Measurements from ENCODE around the gene KCNG2.

KCNG2 gene

DNA sequence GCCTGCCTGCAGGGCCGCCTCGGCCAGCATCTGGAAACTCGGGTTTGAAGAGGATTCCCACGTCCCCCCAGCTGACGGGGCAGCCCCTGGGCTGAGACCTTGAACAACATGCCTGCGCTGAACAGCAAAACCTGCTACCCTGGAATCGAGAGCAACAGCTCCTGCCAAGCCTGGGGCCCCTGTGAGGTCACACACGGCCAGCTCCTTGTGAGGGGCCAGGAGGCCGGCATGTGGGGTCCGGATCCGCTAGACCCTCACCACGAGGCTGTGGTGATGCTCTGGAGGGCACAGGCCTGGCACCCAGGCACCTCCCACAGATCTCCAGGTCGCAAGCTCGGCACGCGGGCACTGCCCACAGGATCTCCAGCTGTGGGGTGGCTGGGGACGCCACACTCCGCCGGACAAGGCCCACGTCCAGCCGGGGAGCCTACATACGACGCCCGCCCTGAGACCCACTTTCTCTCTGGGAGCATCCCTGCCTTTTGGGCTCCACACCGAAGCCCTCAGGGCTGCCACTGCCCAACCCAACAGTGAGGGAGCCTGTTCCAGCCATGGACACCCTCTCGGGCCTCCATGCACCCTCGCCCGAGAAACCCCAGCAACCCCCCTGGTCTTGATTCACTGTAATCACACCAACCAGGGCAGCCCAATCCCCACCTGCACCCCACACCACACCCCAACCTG lies 119.6 kb downstream of the KCNG2 start:
- peaks cover 18% of the 10 kb centered on the region; the same call in 1 of the 2 replicates for H4K20me1 ChIP-seq (ENCODE audit: insufficient read depth, low read length)
- peaks cover 62% of the 10 kb centered on the region for H3K36me3 ChIP-seq (replicated peaks; ENCODE audit: low read depth, low read length)
- no peak overlapping the region for H3K4me2 ChIP-seq (ENCODE audit: low read length)
- H3K79me2 ChIP-seq (ENCODE audit: low read length) = peaks cover 19% of the 10 kb centered on the region
- H3K9ac ChIP-seq (ENCODE audit: low read length) = no peak overlapping the region
- no peak overlapping the region for H3K27ac ChIP-seq (ENCODE audit: low read length)
- TF ChIP-seq EZH2phosphoT487 (IDR thresholded peaks at IDR 0.05; ENCODE audit: low read depth) (no peak), CTCF (IDR thresholded peaks at IDR 0.05; ENCODE audit: low read depth, low read length) (no peak)
- no peak overlapping the region for H2AFZ ChIP-seq (ENCODE audit: low read depth, low read length)
- no peaks in the 10 kb centered on the region for H3K4me1 ChIP-seq (ENCODE audit: low read length)
- no peaks in the 10 kb centered on the region for H3K9me3 ChIP-seq (ENCODE audit: insufficient read depth, low read length)
- no peaks in the 10 kb centered on the region for H3K27me3 ChIP-seq (ENCODE audit: low read depth, low read length)
- no peak overlapping the region for H3K4me3 ChIP-seq (ENCODE audit: low read length)

DNA sequence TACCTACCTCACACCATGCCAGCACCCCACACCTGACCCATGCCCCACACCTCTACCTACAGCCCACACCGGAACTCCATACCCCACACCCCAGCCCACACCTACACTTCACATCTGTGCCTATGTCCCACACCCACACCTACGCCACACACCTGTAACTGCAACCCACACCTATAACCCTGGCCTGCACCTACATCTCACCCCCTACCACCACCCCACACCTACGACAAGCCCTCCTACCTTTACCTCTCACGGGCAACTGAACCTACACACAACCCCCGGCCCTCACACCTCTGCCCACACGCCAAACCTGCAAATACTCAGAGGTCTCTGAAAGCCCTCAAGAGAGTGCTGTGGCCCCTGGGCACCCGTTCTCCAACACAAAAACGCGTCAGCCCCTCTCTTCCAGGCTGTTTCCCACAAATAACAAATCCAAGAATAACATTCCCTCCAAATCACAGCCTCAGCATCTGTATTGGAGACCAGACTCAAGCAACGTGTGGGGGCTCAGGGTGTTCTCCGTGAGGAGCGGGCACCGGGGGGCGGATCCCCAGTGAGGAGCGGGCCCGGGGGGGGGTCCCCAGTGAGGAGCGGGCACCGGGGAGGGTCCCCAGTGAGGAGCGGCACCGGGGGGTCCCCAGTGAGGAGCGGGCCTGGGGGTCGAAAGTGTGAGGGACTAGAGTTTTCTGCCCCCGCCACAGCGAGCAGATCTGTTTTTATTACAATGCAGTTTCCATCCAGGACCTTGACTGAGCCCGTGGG lies 120.3 kb downstream of the KCNG2 start:
- Histone ChIP-seq H3K27me3 (ENCODE audit: low read depth, low read length) (no peaks in the 10 kb centered on the region), H3K4me3 (ENCODE audit: low read length) (no peak overlapping the region), H4K20me1 (ENCODE audit: insufficient read depth, low read length) (peaks cover 15% of the 10 kb centered on the region; the same call in 1 of the 2 replicates), H3K27ac (ENCODE audit: low read length) (no peak overlapping the region), H3K36me3 (replicated peaks; ENCODE audit: low read depth, low read length) (peaks cover 56% of the 10 kb centered on the region), H3K4me1 (ENCODE audit: low read length) (no peaks in the 10 kb centered on the region), H3K9me3 (ENCODE audit: insufficient read depth, low read length) (no peaks in the 10 kb centered on the region), H2AFZ (ENCODE audit: low read depth, low read length) (no peak overlapping the region), H3K4me2 (ENCODE audit: low read length) (no peak overlapping the region), H3K79me2 (ENCODE audit: low read length) (peaks cover 19% of the 10 kb centered on the region), H3K9ac (ENCODE audit: low read length) (no peak overlapping the region)
- TF ChIP-seq EZH2phosphoT487 (IDR thresholded peaks at IDR 0.05; ENCODE audit: low read depth) (no peak), CTCF (IDR thresholded peaks at IDR 0.05; ENCODE audit: low read depth, low read length) (no peak)

GRCh38 chr18:79918615-79919011 lies 120.9 kb downstream of the KCNG2 start:
- H3K36me3 ChIP-seq (replicated peaks; ENCODE audit: low read depth, low read length) = peaks cover 54% of the 10 kb centered on the region
- TF ChIP-seq CTCF (IDR thresholded peaks at IDR 0.05; ENCODE audit: low read depth, low read length) = no peak
- TF ChIP-seq EZH2phosphoT487 (IDR thresholded peaks at IDR 0.05; ENCODE audit: low read depth) = no peak
- H4K20me1 ChIP-seq (ENCODE audit: insufficient read depth, low read length) = peaks cover 10% of the 10 kb centered on the region; the same call in 1 of the 2 replicates
- H3K4me1 ChIP-seq (ENCODE audit: low read length) = no peaks in the 10 kb centered on the region
- peaks cover 19% of the 10 kb centered on the region for H3K79me2 ChIP-seq (ENCODE audit: low read length)
- no peak overlapping the region for H3K27ac ChIP-seq (ENCODE audit: low read length)
- no peaks in the 10 kb centered on the region for H3K27me3 ChIP-seq (ENCODE audit: low read depth, low read length)
- no peak overlapping the region for H3K9ac ChIP-seq (ENCODE audit: low read length)
- H3K9me3 ChIP-seq (ENCODE audit: insufficient read depth, low read length) = no peaks in the 10 kb centered on the region
- H3K4me3 ChIP-seq (ENCODE audit: low read length) = no peak overlapping the region
- no peak overlapping the region for H2AFZ ChIP-seq (ENCODE audit: low read depth, low read length)
- no peak overlapping the region for H3K4me2 ChIP-seq (ENCODE audit: low read length)

- no peak overlapping the region for H3K4me2 ChIP-seq (ENCODE audit: low read length)
- no peak for TF ChIP-seq CTCF (IDR thresholded peaks at IDR 0.05; ENCODE audit: low read depth, low read length)
- TF ChIP-seq EZH2phosphoT487 (IDR thresholded peaks at IDR 0.05; ENCODE audit: low read depth) = no peak
- H3K79me2 ChIP-seq (ENCODE audit: low read length) = peaks cover 21% of the 10 kb centered on the region
- H3K9me3 ChIP-seq (ENCODE audit: insufficient read depth, low read length) = no peaks in the 10 kb centered on the region
- H3K27me3 ChIP-seq (ENCODE audit: low read depth, low read length) = no peaks in the 10 kb centered on the region
- no peak overlapping the region for H3K27ac ChIP-seq (ENCODE audit: low read length)
- H3K4me3 ChIP-seq (ENCODE audit: low read length) = no peak overlapping the region
- no peak overlapping the region for H2AFZ ChIP-seq (ENCODE audit: low read depth, low read length)
- H3K9ac ChIP-seq (ENCODE audit: low read length) = no peak overlapping the region
- peaks cover 57% of the 10 kb centered on the region for H3K36me3 ChIP-seq (replicated peaks; ENCODE audit: low read depth, low read length)
- H4K20me1 ChIP-seq (ENCODE audit: insufficient read depth, low read length) = peaks cover 11% of the 10 kb centered on the region; the same call in 1 of the 2 replicates
- H3K4me1 ChIP-seq (ENCODE audit: low read length) = no peaks in the 10 kb centered on the region
These were observed 121.4 kb downstream of the KCNG2 start for GRCh38 chr18:79919089-79919488.
